Stimulated activated CD4-positive, alpha-beta T cell treated with anti-CD3 and anti-CD28 coated beads, Interleukin-12 subunit alpha, Interleukin-12 subunit beta, amount 100 ng/mL, for 48 hours (primary cell): ENCODE results near the gene DDX51.

Experiments
- DNase-seq, 3 donors: peaks; one replicate each; pipeline ENCODE4 v3.0.0-alpha.2; 2020; ENCODE audit warnings: low read depth in 2 of 3, low spot score in 1 of 3

The DDX51 gene

GRCh38 chr12:132179431-132180362 is 35.6 kb upstream of the DDX51 start:
- DNase-seq, result no peak

- peak in 1 of 3 donors; percentile 27 for DNase-seq
These were observed 34.8 kb upstream of the DDX51 start for GRCh38 chr12:132178801-132179401.

GRCh38 chr12:132178316-132178715 is 34.2 kb upstream of the DDX51 start:
- DNase-seq, result no peak

GRCh38 chr12:132176920-132177551 is 32.9 kb upstream of the DDX51 start:
- no peak for DNase-seq

GRCh38 chr12:132176385-132176919 is 32.3 kb upstream of the DDX51 start:
- DNase-seq, result no peak

- no peak for DNase-seq
These were observed 31.6 kb upstream of the DDX51 start for GRCh38 chr12:132175496-132176384.

GRCh38 chr12:132174839-132175490 is 30.8 kb upstream of the DDX51 start:
- no peak for DNase-seq

GRCh38 chr12:132174015-132174838 is 30.1 kb upstream of the DDX51 start:
- DNase-seq, result no peak

GRCh38 chr12:132173135-132174014 is 29.3 kb upstream of the DDX51 start:
- DNase-seq, result no peak

- DNase-seq, result no peak
These were observed 28.5 kb upstream of the DDX51 start for GRCh38 chr12:132172619-132173018.

- DNase-seq, result no peak
These were observed 27.9 kb upstream of the DDX51 start for GRCh38 chr12:132171968-132172521.

- DNase-seq, result no peak
These were observed 27.3 kb upstream of the DDX51 start for GRCh38 chr12:132171293-132171967.

GRCh38 chr12:132170637-132171292 is 26.6 kb upstream of the DDX51 start:
- DNase-seq, result no peak

- no peak for DNase-seq
These were observed 26.0 kb upstream of the DDX51 start for GRCh38 chr12:132170094-132170636.

- DNase-seq, result no peak
These were observed 25.3 kb upstream of the DDX51 start for GRCh38 chr12:132169376-132169775.

- DNase-seq, result no peak
These were observed 24.4 kb upstream of the DDX51 start for GRCh38 chr12:132168311-132169031.
